GM04503 (cell line): ENCODE measurements around the gene RNF14.

Source experiments
- DNase-seq: peaks from one replicate; pipeline ENCODE4 v3.0.0-alpha.2; 2012; ENCODE audit warnings: low read depth

RNF14 gene

DNA sequence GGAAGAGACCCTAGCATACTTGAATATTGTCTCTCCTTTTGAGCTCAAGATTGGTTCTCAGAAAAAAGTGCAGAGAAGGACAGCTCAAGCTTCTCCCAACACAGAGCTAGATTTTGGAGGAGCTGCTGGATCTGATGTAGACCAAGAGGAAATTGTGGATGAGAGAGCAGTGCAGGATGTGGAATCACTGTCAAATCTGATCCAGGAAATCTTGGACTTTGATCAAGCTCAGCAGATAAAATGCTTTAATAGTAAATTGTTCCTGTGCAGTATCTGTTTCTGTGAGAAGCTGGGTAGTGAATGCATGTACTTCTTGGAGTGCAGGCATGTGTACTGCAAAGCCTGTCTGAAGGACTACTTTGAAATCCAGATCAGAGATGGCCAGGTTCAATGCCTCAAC, 9.5 kb downstream of the RNF14 start:
- no peak for DNase-seq

DNA sequence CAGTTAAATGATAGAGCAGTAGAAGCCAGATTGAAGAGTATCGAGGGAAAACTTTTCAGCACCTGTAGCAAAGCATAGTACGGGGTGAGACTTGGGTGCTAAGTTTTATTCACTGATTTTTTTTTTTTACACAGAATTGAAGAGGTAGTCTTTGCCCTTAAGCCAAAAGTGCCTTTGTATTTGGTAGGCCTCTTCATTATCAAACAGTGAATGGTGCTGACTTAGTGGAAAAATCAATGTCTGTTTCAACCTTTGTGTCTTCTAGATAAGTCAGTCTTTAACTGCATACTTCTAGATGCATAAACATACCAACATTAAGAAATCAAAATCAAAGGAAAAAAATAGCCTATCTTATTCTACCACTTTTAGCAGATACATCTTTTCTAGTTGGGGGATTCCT, 13.7 kb downstream of the RNF14 start:
- no peak for DNase-seq

GRCh38 chr5:141986072-141986471, 17.2 kb downstream of the RNF14 start:
- no peak for DNase-seq

- no peak for DNase-seq
These were observed 20.8 kb downstream of the RNF14 start for GRCh38 chr5:141989720-141990119.

GRCh38 chr5:141992349-141992963, 23.6 kb downstream of the RNF14 start:
- no peak for DNase-seq

DNA sequence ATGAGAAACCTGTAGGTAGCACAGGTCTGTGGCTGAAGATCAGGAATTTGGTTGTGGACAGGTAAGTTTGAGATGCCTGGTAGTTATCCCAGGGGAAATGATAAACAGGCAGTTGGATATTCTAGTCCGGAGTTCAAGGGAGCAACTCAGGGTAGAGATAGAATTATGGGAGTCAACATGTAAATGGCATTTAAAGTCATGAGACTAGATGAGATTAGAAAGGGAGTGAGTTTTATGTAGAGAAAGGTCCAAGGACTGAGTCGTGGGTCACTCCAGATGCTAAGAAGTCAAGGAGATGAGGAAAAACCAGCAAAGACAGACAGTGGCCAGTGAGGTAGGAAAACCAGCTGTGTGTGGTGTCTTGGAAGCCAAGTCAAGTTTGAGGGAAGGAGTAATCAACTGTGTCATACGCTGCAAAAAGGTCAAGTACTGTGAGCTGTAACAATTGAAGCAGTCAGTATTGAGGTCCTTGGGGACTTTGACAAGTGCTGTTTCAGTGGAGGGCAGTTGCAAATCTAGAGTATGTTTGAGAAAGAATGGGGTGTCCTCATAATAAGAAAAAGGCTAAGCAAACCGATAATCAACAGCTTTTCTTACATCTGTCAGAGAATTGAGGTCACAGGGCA, 25.7 kb downstream of the RNF14 start:
- DNase-seq, result no peak

- no peak for DNase-seq
These were observed 26.8 kb downstream of the RNF14 start for GRCh38 chr5:141995656-141996055.

- no peak for DNase-seq
These were observed 28.6 kb downstream of the RNF14 start for GRCh38 chr5:141997358-141997960.

DNA sequence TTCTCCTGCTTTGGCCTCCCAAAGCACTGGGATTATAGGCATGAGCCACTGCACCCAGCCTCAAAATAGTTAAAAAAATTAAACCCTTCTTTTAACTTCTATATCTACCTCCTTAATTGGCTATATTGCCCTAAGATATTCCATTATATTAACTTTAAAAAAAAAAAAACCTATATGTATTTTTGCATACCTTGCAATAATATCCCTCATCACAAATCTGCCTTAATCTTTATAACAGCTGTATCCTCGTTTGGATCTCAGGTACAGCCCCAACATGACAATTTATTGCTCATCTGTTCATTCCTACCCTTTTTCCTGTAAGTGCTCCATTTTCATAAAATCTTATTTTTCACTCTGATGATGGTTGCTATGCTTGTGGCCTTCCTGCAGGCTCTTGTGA, 31.3 kb downstream of the RNF14 start:
- DNase-seq, result no peak

GRCh38 chr5:142000704-142001484, 32.0 kb downstream of the RNF14 start:
- DNase-seq, result no peak

GRCh38 chr5:142003266-142003800, 34.4 kb downstream of the RNF14 start:
- DNase-seq, result no peak

DNA sequence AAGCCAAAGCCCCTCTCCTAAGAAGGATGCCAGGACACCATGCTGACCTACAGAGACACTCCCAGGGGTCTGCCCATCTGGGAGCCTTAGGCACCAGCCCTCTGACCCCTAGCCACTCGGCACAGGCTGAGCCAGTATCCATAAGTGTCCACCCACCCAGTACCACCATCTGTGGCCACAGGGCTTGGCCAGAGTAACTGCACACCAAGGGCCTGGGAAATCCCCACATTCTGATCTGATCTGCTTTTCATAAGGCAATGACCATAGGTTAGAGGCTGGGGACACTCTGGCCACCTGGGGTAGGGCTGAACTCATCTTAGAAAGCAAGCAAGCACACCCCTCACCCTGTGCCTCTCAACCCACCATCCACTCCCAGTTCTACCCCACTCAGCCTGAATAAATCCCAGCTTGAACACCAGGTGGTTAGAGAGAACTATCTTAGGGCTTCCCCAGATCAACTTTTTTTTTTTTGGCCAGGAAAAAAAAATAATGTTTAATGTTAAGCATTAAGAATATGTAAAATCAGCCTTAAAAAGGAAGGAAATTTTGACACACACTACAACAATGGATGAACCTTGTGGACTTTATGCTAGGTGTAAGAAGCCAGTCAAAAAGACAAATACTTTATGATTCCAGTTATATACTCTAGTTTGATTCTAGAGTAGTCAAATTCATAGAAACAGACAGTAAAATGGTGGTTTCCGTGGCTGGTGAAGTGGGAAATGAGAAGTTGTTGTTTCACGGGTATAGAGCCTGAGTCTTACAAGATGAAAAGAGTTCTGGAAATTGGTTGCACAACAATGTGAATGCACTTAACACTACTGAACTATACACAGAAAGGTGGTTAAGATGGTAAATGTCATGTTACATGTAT, 37.7 kb downstream of the RNF14 start:
- DNase-seq, result no peak

- no peak for DNase-seq
These were observed 38.3 kb downstream of the RNF14 start for GRCh38 chr5:142007237-142007544.

DNA sequence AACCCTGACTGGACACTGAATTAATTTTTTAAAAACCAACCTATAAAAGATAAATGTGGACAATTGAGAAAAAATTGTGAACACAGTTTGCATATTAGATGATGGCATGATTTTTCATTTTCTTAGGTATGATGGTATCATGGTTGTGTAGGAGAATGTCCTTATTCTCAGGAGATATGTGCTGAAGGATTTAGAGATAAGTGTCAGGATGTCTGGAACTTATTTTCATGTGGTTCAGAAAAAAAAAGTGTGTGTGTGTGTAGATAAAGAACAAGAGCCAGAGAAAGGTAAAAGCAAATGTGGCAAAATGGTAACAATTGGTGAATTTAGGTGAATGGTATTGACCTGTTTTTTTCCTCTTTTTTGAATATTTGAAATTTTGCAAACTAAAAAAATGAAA, 39.9 kb downstream of the RNF14 start:
- DNase-seq, result no peak

DNA sequence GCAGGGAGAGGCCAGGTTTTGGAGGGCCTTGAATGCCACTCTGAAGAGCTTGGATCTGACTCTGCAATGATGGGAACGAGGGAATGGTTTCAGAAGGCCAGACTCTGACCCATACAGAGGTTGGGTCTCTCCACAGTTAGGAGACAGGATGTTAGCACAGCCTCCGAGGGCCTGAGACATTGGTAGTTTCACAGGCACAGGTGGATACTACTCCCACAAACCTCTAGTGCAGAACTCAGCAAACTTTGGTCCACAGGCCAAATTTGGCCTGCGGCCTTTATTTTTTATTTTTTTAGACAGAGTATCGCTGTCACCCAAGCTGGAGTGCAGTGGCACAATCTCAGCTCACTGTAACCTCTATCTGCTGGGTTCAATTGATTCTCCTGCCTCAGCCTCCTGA, 41.0 kb downstream of the RNF14 start:
- DNase-seq, result no peak

- DNase-seq, result no peak
These were observed 42.8 kb downstream of the RNF14 start for GRCh38 chr5:142011572-142012185.

DNA sequence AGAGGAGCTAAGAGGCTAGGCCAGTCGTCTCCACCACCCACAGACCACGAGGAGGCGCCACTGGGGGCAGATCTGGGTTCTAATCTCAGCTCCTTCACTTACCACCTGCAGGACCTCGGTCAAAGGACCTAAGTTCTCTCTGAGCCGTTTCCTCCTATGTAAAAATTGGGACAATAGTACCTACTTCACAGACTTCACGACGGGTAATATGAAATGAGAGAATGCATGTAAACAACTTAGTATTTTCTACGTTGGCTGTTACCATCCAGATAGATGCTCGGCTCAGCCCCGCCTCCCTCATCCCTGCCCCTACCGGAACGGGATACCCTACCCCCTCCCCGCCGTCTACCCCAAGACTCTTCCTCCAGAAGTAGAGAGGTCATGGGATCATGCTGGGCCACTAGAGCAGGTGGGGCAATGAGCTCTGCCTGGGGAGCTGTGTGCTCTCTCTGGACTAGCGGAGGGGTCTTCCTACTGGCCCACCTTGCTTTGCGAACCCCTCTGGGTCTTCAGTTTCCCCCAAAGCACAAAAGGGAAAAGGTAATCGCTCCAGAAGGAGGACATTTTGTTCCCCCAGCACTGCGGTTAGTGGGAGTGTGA, 43.4 kb downstream of the RNF14 start:
- DNase-seq, result no peak

GRCh38 chr5:142012792-142013388, 44.0 kb downstream of the RNF14 start, which contains the start of gene GNPDA1:
Gene GNPDA1, minus strand, starts transcription at chr5:142013027. Its CDS starts 992 bp downstream, at chr5:142012035.
- DNase-seq, result no peak

GRCh38 chr5:142013734-142014521, 45.0 kb downstream of the RNF14 start:
- peak; percentile 36 for DNase-seq
